Vagina (tissue), 2 donors: ENCODE results near the gene PRR22.

ENCODE experiments used
- CTCF ChIP-seq, 3 experiments: fragments of 450-650 bp in 2 of 3; fragments of 200-600 bp in 1 of 3; sonication (generic) in 1 of 3; IDR thresholded peaks; one replicate each; pipeline ENCODE4 v1.5.1; 2017 to 2019; ENCODE audit warnings: antibody characterized with exemption in 3 of 3, mild to moderate bottlenecking in 2 of 3, moderate library complexity in 2 of 3
- POLR2A ChIP-seq, 2 donors: fragments of 450-650 bp; IDR thresholded peaks; one replicate each; pipeline ENCODE4 v1.6.1; 2017; ENCODE audit warnings: antibody characterized with exemption in 2 of 2, mild to moderate bottlenecking in 2 of 2, moderate library complexity in 2 of 2
- POLR2AphosphoS5 ChIP-seq, 2 donors: sonication (generic); formaldehyde crosslinking; IDR thresholded peaks; one replicate each; pipeline ENCODE4 v1.9.0; 2017; ENCODE audit warnings: antibody characterized with exemption in 2 of 2, mild to moderate bottlenecking in 2 of 2, low read depth in 1 of 2; ENCODE audit not compliant: insufficient read depth in 1 of 2

- TF ChIP-seq CTCF (IDR thresholded peaks at IDR 0.05) (no peak), POLR2AphosphoS5 (IDR thresholded peaks at IDR 0.05; ENCODE audit: insufficient read depth in 1 of 2, low read depth in 1 of 2) (no peak), POLR2A (IDR thresholded peaks at IDR 0.05) (no peak)
Measured at GRCh38 chr19:5751709-5752108, 32.8 kb downstream of the PRR22 start.
